Kidney epithelial cell (primary cell): ENCODE measurements around the gene DSCAM. TPM values are rescaled to one million over a fixed set of nuclear protein-coding genes. Genes with fewer than 3 reads are reported as not detected.

Source experiments
- DNase-seq: peaks from one replicate; pipeline ENCODE4 v3.0.0-alpha.2; 2010; ENCODE audit warnings: low read depth
- H3K27me3 ChIP-seq: 2 replicates; pipeline ENCODE4 v1.6.0; 2011; ENCODE audit warnings: low read length; ENCODE audit not compliant: control insufficient read depth, insufficient read depth
- H3K36me3 ChIP-seq: 2 replicates; pipeline ENCODE4 v1.5.1; 2011; ENCODE audit warnings: low read length; ENCODE audit not compliant: control insufficient read depth, insufficient read depth
- H3K4me3 ChIP-seq: 2 replicates; pipeline ENCODE4 v1.5.1; 2011; ENCODE audit warnings: low read depth, mild to moderate bottlenecking, control low read depth, low read length
- total RNA-seq: library from RNA; depleted of rRNA; stranded (reverse); fragments of >200 nt; gene quantifications from 2 replicates; pipeline ENCODE4 v1.2.3, GENCODE V29; 2015
- TF ChIP-seq, protein P1 (sequence below): IDR thresholded peaks from 2 replicates; pipeline ENCODE4 v1.5.1; 2011; ENCODE audit warnings: mild to moderate bottlenecking, moderate library complexity, low read length, control low read depth, inconsistent platforms; ENCODE audit not compliant: insufficient read depth, poor library complexity, severe bottlenecking

Gene DSCAM
- total RNA-seq, 1 donor from 2014 or later, result 0.21 TPM

DNA sequence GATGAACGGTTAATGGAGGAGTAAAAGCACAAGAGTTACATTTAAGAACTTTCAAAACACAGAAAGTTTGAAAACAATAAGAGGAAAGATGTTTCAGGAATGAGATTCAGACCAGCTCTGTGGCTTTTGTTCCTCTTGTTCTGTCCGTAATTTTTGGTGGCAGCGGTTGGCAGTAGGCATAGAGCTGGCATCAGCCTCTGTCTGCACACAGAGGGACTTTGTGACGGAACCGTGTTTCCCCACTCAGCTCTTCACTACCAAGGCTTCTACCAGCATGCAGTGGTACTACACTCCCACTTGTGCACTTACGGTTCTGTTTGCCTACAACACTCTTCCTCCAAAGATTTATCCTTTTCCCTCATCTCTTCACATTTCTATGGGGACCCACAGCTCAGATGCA is 212.8 kb downstream of the DSCAM start:
- no peaks in the 10 kb centered on the region for H3K27me3 ChIP-seq
- H3K4me3 ChIP-seq, result no peak overlapping the region
- no peaks in the 10 kb centered on the region for H3K36me3 ChIP-seq
- TF ChIP-seq, protein P1, sequence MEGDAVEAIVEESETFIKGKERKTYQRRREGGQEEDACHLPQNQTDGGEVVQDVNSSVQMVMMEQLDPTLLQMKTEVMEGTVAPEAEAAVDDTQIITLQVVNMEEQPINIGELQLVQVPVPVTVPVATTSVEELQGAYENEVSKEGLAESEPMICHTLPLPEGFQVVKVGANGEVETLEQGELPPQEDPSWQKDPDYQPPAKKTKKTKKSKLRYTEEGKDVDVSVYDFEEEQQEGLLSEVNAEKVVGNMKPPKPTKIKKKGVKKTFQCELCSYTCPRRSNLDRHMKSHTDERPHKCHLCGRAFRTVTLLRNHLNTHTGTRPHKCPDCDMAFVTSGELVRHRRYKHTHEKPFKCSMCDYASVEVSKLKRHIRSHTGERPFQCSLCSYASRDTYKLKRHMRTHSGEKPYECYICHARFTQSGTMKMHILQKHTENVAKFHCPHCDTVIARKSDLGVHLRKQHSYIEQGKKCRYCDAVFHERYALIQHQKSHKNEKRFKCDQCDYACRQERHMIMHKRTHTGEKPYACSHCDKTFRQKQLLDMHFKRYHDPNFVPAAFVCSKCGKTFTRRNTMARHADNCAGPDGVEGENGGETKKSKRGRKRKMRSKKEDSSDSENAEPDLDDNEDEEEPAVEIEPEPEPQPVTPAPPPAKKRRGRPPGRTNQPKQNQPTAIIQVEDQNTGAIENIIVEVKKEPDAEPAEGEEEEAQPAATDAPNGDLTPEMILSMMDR, result no peak
- no peak for DNase-seq

DNA sequence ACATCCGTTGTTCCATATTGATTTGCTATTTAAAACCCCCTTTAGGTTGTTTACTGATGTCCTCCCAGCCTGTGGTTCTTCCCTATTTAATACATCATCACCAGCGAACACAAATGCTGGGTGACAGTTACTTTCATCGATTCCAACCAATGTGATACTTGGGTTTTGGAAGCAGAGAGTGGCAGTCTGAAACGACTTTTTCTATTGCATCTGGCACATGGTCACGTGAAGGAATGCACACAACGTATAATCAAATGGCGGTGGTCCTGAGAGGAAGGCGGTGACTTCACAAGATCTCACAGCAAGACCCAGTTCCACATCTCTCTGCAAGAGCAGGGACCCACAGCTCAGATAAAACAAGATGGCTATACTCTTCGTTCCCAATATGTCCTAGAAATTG is 213.9 kb downstream of the DSCAM start:
- H3K36me3 ChIP-seq, result no peaks in the 10 kb centered on the region
- TF ChIP-seq, protein P1, result no peak

DNA sequence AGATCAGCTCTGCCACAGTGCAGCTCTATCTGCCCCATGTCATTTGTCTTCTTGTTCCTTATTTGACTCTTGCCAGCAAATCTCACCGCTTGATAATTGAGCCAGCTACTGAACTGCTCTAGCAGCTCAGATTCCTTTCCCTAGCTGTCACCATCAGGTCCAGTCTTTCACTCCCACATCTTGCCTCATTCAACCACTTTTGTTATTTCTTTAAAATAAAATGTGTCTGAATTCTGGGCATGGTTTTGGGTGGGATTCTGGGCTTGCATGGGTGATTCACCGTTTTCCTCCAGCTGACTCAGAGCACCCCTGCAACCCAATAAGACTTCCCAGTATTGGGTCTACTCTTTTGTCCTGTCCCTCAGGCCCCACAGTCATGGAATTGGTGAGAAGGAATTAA is 215.7 kb downstream of the DSCAM start:
- no peak for DNase-seq
- TF ChIP-seq, protein P1, result no peak
- H3K36me3 ChIP-seq, result no peaks in the 10 kb centered on the region
- no peaks in the 10 kb centered on the region for H3K27me3 ChIP-seq
- H3K4me3 ChIP-seq, result no peak overlapping the region

More for the DNA sequence above, 213.9 kb downstream of the DSCAM start:
- H3K4me3 ChIP-seq, result no peak overlapping the region
- no peaks in the 10 kb centered on the region for H3K27me3 ChIP-seq
- no peak for DNase-seq

GRCh38 chr21:40625991-40626390 is 221.0 kb downstream of the DSCAM start:
- TF ChIP-seq, protein P1, result no peak
- no peak for DNase-seq
- no peaks in the 10 kb centered on the region for H3K36me3 ChIP-seq

DNA sequence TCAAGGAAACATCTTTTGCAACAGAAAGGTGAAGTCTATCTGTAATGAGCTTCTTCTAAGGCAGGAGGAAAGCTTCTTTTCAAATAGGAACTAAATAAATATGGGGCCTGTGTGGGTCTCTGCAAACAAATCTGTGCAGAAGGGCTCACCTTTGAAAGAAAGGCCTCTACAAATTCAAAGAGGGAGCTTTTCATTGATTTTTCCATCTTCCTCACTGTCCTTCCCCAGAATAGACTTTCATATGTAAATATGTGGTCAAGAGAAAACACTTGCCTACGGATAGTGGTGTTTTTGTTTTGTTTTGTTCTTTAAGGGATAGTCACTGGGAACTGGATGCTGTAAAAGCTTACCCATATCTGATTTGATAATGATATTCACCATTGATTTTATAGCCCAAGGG is 223.4 kb downstream of the DSCAM start:
- H3K4me3 ChIP-seq, result no peak overlapping the region
- TF ChIP-seq, protein P1, result no peak
- no peaks in the 10 kb centered on the region for H3K27me3 ChIP-seq
- no peaks in the 10 kb centered on the region for H3K36me3 ChIP-seq
- no peak for DNase-seq

More at GRCh38 chr21:40625991-40626390, 221.0 kb downstream of the DSCAM start:
- Histone ChIP-seq H3K4me3 (no peak overlapping the region), H3K27me3 (no peaks in the 10 kb centered on the region)

DNA sequence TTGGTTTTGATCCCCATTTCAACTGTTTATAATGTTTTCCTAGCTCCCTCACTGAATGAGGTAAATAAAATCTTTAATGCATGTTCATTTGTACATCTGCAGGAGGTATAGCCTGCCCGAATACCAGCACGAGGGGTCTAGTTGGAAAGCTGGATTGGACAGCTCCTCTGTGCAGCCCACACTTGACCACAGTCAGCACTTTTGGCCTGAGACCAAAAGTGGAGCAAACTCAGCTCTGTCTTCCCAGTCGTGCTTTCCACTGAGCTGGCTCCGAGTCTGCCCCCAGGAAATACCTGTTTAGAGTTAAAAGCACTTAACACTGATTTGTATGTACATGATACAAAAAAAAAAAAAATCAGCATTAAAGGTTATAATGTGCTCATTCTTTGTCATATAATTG is 224.4 kb downstream of the DSCAM start:
- DNase-seq, result no peak
- TF ChIP-seq, protein P1, result no peak
- Histone ChIP-seq H3K27me3 (no peaks in the 10 kb centered on the region), H3K4me3 (no peak overlapping the region), H3K36me3 (no peaks in the 10 kb centered on the region)
